ENCODE data around the gene FMO5. TPM values are rescaled to one million over a fixed set of nuclear protein-coding genes. Genes with fewer than 3 reads are reported as not detected.

FMO5 gene
- total and polyA plus RNA-seq, 10 of the 15 experiments (the other 5 are each of a cell fraction or from before 2014, with no cell fraction given) = 0.05 to 0.58 (median 0.19) TPM

GRCh38 chr1:147214842-147215539 lies 10.1 kb downstream of the FMO5 start (continued):
- TF ChIP-seq ZBTB11 (CRISPR knock-in tag; IDR thresholded peaks at IDR 0.05) (no peak), SIX5 (IDR thresholded peaks at IDR 0.05; ENCODE audit: low read depth, low read length, severe bottlenecking) (no peak), IRF5 (IDR thresholded peaks at IDR 0.05; ENCODE audit: borderline replicate concordance) (no peak), ELK1 (IDR thresholded peaks at IDR 0.05; ENCODE audit: low read depth, low read length) (no peak), POLR2AphosphoS2 (IDR thresholded peaks at IDR 0.05; ENCODE audit: low read depth, low read length) (no peak), NR2C1 (IDR thresholded peaks at IDR 0.05) (no peak), ASH2L (IDR thresholded peaks at IDR 0.05; ENCODE audit: borderline replicate concordance, low read depth) (no peak), RB1 (IDR thresholded peaks at IDR 0.05; ENCODE audit: borderline replicate concordance) (no peak), HDAC2 (IDR thresholded peaks at IDR 0.05) (no peak)

All from GM12878 (cell line).